DOHH2 (cell line): ENCODE data around the gene SLC6A19.

Experiments used
- CTCF ChIP-seq: fragments of 200-600 bp; sonication (generic); IDR thresholded peaks from one replicate; pipeline ENCODE4 v1.5.1; 2014; ENCODE audit warnings: antibody characterized with exemption, mild to moderate bottlenecking, low read depth, low read length; ENCODE audit not compliant: poor library complexity, severe bottlenecking
- EZH2phosphoT487 ChIP-seq: fragments of 200-600 bp; sonication (generic); IDR thresholded peaks from 2 replicates; pipeline ENCODE4 v1.6.1; 2017; ENCODE audit warnings: borderline replicate concordance, mild to moderate bottlenecking, antibody characterized with exemption, low read length, moderate library complexity, mixed read lengths

DNA sequence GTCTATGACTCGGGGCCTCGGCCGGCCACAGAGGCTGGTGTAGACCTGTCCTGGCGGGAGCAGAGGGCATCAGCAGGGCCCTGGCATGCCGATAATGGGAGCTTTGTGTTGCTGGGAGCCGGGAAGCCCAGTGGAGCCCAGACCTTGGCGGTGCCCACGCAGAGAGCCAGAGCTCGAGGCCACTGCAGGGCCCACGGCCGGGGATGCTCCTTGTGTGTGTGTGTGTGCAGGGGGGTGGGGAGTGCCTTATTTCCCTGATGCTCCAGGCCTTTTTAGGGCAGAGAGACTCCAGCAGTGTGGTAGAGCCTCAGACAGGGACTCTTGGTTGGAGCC, 18.3 kb downstream of the SLC6A19 start:
- TF ChIP-seq CTCF (no peak), EZH2phosphoT487 (no peak)
